GM10266 (cell line): ENCODE data around the gene ARHGEF33.

ENCODE experiments used
- DNase-seq: peaks from one replicate; pipeline ENCODE4 v3.0.0; 2012; ENCODE audit errors: extremely low spot score
- TF ChIP-seq, protein P1 (sequence below): IDR thresholded peaks from 2 replicates; pipeline ENCODE4 v1.5.1; 2012; ENCODE audit warnings: mild to moderate bottlenecking, low read depth; ENCODE audit not compliant: control insufficient read depth, insufficient read depth; ENCODE audit errors: missing control alignments

Gene ARHGEF33

DNA sequence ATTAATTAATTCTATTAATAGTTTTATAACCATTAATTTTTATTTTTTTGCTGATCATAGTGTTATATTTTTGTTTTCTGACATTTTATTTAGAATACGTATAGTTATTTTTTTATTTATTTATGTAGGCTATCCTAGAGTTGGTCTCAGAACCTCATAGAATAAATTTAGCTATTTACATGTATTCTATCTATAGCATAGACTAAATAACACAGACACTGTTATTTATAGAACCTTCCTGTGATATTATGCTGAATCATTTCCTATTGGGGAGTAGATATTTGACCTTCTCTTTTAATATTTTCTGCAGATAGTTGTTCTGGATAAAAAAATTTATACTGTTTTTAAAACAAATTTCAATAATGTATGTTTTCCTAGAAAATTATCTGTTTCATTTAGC, 20.2 kb downstream of the ARHGEF33 start:
- DNase-seq = no peak
- TF ChIP-seq, protein P1, sequence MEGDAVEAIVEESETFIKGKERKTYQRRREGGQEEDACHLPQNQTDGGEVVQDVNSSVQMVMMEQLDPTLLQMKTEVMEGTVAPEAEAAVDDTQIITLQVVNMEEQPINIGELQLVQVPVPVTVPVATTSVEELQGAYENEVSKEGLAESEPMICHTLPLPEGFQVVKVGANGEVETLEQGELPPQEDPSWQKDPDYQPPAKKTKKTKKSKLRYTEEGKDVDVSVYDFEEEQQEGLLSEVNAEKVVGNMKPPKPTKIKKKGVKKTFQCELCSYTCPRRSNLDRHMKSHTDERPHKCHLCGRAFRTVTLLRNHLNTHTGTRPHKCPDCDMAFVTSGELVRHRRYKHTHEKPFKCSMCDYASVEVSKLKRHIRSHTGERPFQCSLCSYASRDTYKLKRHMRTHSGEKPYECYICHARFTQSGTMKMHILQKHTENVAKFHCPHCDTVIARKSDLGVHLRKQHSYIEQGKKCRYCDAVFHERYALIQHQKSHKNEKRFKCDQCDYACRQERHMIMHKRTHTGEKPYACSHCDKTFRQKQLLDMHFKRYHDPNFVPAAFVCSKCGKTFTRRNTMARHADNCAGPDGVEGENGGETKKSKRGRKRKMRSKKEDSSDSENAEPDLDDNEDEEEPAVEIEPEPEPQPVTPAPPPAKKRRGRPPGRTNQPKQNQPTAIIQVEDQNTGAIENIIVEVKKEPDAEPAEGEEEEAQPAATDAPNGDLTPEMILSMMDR = no peak

- TF ChIP-seq, protein P1 = no peak
- no peak for DNase-seq
Measured at GRCh38 chr2:38911191-38911590, 21.5 kb downstream of the ARHGEF33 start.

- TF ChIP-seq, protein P1 = no peak
- no peak for DNase-seq
Measured at GRCh38 chr2:38912619-38913018, 22.9 kb downstream of the ARHGEF33 start.

GRCh38 chr2:38922389-38922788, 32.7 kb downstream of the ARHGEF33 start:
- TF ChIP-seq, protein P1 = no peak
- DNase-seq = no peak

- TF ChIP-seq, protein P1 = no peak
Measured at GRCh38 chr2:38922902-38923301, 33.2 kb downstream of the ARHGEF33 start.

DNA sequence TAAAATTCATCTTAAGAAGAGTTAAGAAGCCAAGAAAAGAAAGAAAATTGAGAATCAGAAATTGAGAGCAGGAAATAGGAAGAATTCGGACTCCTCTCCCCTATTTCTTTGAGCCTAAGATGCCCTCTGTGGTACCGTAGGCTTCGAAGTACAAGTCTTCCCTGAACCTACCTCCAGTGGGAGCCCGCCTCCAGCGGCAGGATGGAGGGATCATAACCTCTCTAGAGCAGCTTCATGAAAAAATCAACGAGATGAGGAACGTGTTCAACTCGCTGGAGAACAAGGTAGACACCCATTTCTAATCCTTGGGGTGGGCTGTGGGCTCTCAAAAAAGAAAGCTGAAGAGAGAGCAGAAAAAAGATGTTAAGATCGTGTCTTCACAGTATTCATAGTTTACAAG, 36.3 kb downstream of the ARHGEF33 start:
- TF ChIP-seq, protein P1 = no peak
- DNase-seq = no peak

More at GRCh38 chr2:38922902-38923301, 33.2 kb downstream of the ARHGEF33 start:
- DNase-seq = no peak

DNA sequence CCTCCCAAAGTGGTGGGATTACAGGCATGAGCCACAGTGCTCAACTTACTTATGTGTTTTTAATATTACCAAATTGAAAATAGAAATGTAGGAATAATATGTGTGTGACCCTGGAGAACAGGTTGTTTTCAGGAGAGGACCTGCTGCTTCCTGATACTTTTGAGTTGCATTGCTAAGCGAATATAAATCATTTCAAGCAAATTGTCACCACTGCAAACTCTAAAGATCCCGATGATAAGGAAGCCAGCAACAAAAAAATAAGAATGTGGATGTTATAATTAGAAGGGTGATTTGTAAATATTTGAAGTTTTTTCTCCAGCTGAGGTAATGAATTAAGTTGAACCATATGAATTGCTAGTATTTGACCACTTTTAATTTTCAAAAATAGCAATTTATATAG, 40.9 kb downstream of the ARHGEF33 start:
- TF ChIP-seq, protein P1 = no peak
- no peak for DNase-seq
